HFFc6 (cell line): ENCODE results near the gene RHBDF2. TPM values are rescaled to one million over a fixed set of nuclear protein-coding genes. Genes with fewer than 3 reads are reported as not detected.

Experiments used
- DNase-seq: peaks from one replicate; pipeline ENCODE4 v3.0.0-alpha.2; 2018
- H3K27ac Mint-ChIP-seq: 2 replicates; pipeline ENCODE4 v1.8.0; 2020; ENCODE audit warnings: mild to moderate bottlenecking, mixed read lengths
- H3K27me3 Mint-ChIP-seq: 2 replicates; pipeline ENCODE4 v1.8.0; 2021; ENCODE audit warnings: mild to moderate bottlenecking, moderate library complexity, mixed read lengths; ENCODE audit not compliant: insufficient read depth
- H3K36me3 Mint-ChIP-seq: 2 replicates; pipeline ENCODE4 v1.8.0; 2021; ENCODE audit warnings: low read depth, mixed read lengths
- H3K4me1 Mint-ChIP-seq: 2 replicates; pipeline ENCODE4 v1.8.0; 2020; ENCODE audit warnings: low read depth, mixed read lengths
- H3K4me3 Mint-ChIP-seq: 2 replicates; pipeline ENCODE4 v1.8.0; 2020; ENCODE audit warnings: mild to moderate bottlenecking, moderate library complexity, mixed read lengths
- H3K9me3 Mint-ChIP-seq: 2 replicates; pipeline ENCODE4 v1.8.0; 2020; ENCODE audit warnings: mild to moderate bottlenecking, mixed read lengths
- total RNA-seq, 6 experiments: library from RNA; stranded (reverse); fragmentation: NEBNext Ultra II Directional; extraction: Animal tissue kit (Norgen Biotek cat#: 25700); gene quantifications; 2 replicates in 1 of 6; 3 replicates in 5 of 6; pipeline ENCODE4 v1.2.3, GENCODE V29; 2021
- TF ChIP-seq, protein P1 (sequence below): fragments of 200-600 bp; sonication (generic); IDR thresholded peaks from 2 replicates; pipeline ENCODE4 v1.5.0; 2021; ENCODE audit warnings: antibody characterized with exemption, mild to moderate bottlenecking

The RHBDF2 gene
- total RNA-seq, 6 experiments from 2014 or later: 7.1 to 13.1 (median 9.4) TPM

DNA sequence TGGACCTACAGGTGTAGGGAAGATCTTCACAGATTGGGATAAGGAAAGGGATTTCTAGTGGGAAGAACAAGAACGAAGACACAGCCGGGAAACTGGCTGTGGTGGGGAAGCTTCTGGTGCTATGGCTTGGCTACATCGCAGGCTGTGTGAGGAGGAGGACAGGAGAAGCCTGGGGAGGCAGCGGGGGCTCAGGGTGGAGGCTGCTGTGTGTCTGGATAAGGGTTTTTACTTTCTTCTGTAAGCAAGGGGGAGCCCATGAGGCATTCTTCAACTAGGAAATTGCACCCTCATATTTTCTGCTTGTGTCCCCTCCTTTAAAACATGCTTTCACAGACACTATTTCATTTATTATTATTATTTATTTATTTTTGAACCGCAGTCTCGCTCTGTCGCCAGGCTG, 2.9 kb upstream of the RHBDF2 start:
- TF ChIP-seq, protein P1, sequence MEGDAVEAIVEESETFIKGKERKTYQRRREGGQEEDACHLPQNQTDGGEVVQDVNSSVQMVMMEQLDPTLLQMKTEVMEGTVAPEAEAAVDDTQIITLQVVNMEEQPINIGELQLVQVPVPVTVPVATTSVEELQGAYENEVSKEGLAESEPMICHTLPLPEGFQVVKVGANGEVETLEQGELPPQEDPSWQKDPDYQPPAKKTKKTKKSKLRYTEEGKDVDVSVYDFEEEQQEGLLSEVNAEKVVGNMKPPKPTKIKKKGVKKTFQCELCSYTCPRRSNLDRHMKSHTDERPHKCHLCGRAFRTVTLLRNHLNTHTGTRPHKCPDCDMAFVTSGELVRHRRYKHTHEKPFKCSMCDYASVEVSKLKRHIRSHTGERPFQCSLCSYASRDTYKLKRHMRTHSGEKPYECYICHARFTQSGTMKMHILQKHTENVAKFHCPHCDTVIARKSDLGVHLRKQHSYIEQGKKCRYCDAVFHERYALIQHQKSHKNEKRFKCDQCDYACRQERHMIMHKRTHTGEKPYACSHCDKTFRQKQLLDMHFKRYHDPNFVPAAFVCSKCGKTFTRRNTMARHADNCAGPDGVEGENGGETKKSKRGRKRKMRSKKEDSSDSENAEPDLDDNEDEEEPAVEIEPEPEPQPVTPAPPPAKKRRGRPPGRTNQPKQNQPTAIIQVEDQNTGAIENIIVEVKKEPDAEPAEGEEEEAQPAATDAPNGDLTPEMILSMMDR: peak; percentile 59
- Mint-ChIP-seq H3K36me3 (no peaks in the 10 kb centered on the region), H3K27ac (no peak overlapping the region), H3K27me3 (peaks cover 10% of the 10 kb centered on the region), H3K4me1 (peaks cover 38% of the 10 kb centered on the region), H3K4me3 (no peak overlapping the region), H3K9me3 (no peaks in the 10 kb centered on the region)
- peak; percentile 19 for DNase-seq

GRCh38 chr17:76502341-76503211, 1.4 kb upstream of the RHBDF2 start:
- H3K9me3 Mint-ChIP-seq: no peaks in the 10 kb centered on the region
- DNase-seq: no peak
- H3K4me1 Mint-ChIP-seq: peaks cover 47% of the 10 kb centered on the region
- H3K27ac Mint-ChIP-seq: no peak overlapping the region
- H3K27me3 Mint-ChIP-seq: peaks cover 2% of the 10 kb centered on the region
- no peak overlapping the region for H3K4me3 Mint-ChIP-seq
- no peaks in the 10 kb centered on the region for H3K36me3 Mint-ChIP-seq
- TF ChIP-seq, protein P1: no peak

- H3K27me3 Mint-ChIP-seq: peaks cover 1% of the 10 kb centered on the region
- H3K9me3 Mint-ChIP-seq: no peaks in the 10 kb centered on the region
- H3K4me1 Mint-ChIP-seq: peaks cover 49% of the 10 kb centered on the region
- TF ChIP-seq, protein P1: no peak
- DNase-seq: no peak
- no peaks in the 10 kb centered on the region for H3K36me3 Mint-ChIP-seq
- H3K27ac Mint-ChIP-seq: peak overlapping the region; percentile 80
- peak overlapping the region; percentile 85 for H3K4me3 Mint-ChIP-seq
Measured at GRCh38 chr17:76501827-76502307, 644 bp upstream of the RHBDF2 start.

DNA sequence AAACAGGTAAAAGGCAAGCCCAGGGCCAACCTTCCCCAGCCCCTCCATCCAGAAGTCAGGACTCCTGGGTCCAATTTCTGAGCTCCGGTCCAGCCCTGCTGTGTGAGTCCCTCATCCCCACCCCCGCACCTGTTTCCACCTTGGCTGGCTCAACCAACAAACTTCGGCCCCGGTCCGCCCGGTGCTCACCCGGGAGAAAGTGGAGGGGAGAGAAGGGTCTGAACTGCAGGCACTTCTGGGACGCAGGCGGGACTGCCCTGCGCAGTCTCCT, 541 bp downstream of the RHBDF2 start:
- H3K27ac Mint-ChIP-seq: no peak overlapping the region
- H3K4me3 Mint-ChIP-seq: peak overlapping the region; percentile 85
- peaks cover 45% of the 10 kb centered on the region for H3K4me1 Mint-ChIP-seq
- no peak for DNase-seq
- no peaks in the 10 kb centered on the region for H3K36me3 Mint-ChIP-seq
- TF ChIP-seq, protein P1: no peak
- H3K9me3 Mint-ChIP-seq: no peaks in the 10 kb centered on the region
- H3K27me3 Mint-ChIP-seq: peaks cover 1% of the 10 kb centered on the region

- Mint-ChIP-seq H3K27me3 (peaks cover 1% of the 10 kb centered on the region), H3K36me3 (no peaks in the 10 kb centered on the region), H3K4me1 (peaks cover 45% of the 10 kb centered on the region), H3K27ac (no peak overlapping the region), H3K4me3 (peak overlapping the region; percentile 85), H3K9me3 (no peaks in the 10 kb centered on the region)
- no peak for DNase-seq
- TF ChIP-seq, protein P1: no peak
Measured at GRCh38 chr17:76500074-76500746, 1.0 kb downstream of the RHBDF2 start.
